MCF 10A (cell line): ENCODE results near the gene LRRC74B. TPM values are rescaled to one million over a fixed set of nuclear protein-coding genes. Genes with fewer than 3 reads are reported as not detected.

Experiments used
- BruUV-seq: library from RNA; stranded (reverse); fragments of 400-500 nt; replicated peaks from 2 replicates; lab custom pipeline; 2021; lab: Mats Ljungman, UMichigan
- CTCF ChIA-PET: fragments of 300-600 bp; sonication (Branson Sonifier 250); formaldehyde crosslinking; extraction: SDS; loops from one replicate; lab custom pipeline; 2021; ENCODE audit warnings: antibody characterized with exemption, inconsistent platforms; lab: Yijun Ruan, JAX
- POLR2A ChIA-PET: fragments of 300-600, 350-650 bp; sonication (Branson Sonifier 250); formaldehyde crosslinking; extraction: SDS; loops from one replicate; lab custom pipeline; 2020; ENCODE audit warnings: antibody characterized with exemption, inconsistent platforms; lab: Yijun Ruan, JAX
- DNase-seq: peaks from one replicate; pipeline ENCODE4 v3.0.0-alpha.2; 2018; ENCODE audit not compliant: unreplicated experiment
- H3K27ac Mint-ChIP-seq: one replicate; pipeline ENCODE4 v1.8.0; 2022; ENCODE audit warnings: mild to moderate bottlenecking, low read depth, mixed read lengths; ENCODE audit not compliant: unreplicated experiment
- H3K27me3 Mint-ChIP-seq: one replicate; pipeline ENCODE4 v1.8.0; 2022; ENCODE audit warnings: mixed read lengths; ENCODE audit not compliant: insufficient read depth, unreplicated experiment
- H3K36me3 Mint-ChIP-seq: one replicate; pipeline ENCODE4 v1.8.0; 2022; ENCODE audit warnings: mild to moderate bottlenecking, moderate library complexity, mixed read lengths; ENCODE audit not compliant: insufficient read depth, unreplicated experiment
- H3K4me1 Mint-ChIP-seq: one replicate; pipeline ENCODE4 v1.8.0; 2022; ENCODE audit warnings: mixed read lengths; ENCODE audit not compliant: insufficient read depth, unreplicated experiment
- H3K4me3 Mint-ChIP-seq: one replicate; pipeline ENCODE4 v1.8.0; 2022; ENCODE audit warnings: mild to moderate bottlenecking, moderate library complexity, mixed read lengths; ENCODE audit not compliant: unreplicated experiment
- H3K9me3 Mint-ChIP-seq: one replicate; pipeline ENCODE4 v1.8.0; 2022; ENCODE audit warnings: mixed read lengths; ENCODE audit not compliant: unreplicated experiment
- intact Hi-C: fragments of 100-400 bp; cut with micrococcal nuclease; formaldehyde crosslinking; loops from 2 replicates; pipeline ENCODE4 v1.14.1; 2022
- total RNA-seq: library from RNA; stranded (reverse); gene quantifications from 2 replicates; pipeline ENCODE4 v1.2.3, GENCODE V29; 2022
- TF ChIP-seq, protein P1 (sequence below): fragments of 200-600 bp; IDR thresholded peaks from one replicate; pipeline ENCODE4 v1.8.0; 2022; ENCODE audit warnings: antibody characterized with exemption, mild to moderate bottlenecking; ENCODE audit not compliant: unreplicated experiment

The LRRC74B gene
- total RNA-seq, 1 experiment from 2014 or later, result not detected

DNA sequence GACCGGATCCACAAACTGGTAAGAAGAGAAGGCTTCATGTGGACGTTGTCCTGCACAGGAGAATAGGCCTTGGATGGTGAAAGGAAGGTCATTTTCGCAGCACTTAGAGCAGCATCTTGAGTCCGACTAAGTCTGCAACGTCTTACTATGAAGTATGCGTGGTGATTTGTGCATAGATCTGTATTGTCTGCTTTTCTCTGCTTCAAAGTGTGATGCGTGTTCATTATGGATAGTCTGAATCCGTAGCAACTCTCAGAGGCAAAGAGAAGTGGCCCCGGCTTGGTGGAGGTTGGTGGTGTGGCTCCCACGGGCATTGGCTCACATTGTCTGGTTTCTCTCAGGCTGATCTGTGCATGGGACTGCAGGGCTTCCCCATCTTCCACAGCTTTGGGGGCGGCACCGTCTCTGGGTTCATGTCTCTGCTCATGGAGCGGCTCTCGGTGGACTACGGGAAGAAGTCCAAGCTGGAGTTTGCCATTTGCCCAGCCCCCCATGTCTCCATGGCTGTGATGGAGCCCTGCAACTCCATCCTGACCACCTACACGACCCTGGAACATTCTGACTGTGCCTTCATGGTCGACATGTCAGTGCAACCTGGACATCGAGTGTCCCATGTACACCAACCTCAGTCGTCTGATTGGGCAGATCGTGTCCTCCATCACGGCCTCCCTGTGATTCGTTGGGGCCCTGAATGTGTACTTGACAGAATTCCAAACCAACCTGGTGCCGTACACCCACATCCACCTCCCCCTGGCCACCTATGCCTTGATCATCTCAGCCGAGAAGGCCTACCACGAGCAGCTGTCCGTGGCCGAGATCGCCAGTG lies 21.5 kb downstream of the LRRC74B start:
- TF ChIP-seq, protein P1, sequence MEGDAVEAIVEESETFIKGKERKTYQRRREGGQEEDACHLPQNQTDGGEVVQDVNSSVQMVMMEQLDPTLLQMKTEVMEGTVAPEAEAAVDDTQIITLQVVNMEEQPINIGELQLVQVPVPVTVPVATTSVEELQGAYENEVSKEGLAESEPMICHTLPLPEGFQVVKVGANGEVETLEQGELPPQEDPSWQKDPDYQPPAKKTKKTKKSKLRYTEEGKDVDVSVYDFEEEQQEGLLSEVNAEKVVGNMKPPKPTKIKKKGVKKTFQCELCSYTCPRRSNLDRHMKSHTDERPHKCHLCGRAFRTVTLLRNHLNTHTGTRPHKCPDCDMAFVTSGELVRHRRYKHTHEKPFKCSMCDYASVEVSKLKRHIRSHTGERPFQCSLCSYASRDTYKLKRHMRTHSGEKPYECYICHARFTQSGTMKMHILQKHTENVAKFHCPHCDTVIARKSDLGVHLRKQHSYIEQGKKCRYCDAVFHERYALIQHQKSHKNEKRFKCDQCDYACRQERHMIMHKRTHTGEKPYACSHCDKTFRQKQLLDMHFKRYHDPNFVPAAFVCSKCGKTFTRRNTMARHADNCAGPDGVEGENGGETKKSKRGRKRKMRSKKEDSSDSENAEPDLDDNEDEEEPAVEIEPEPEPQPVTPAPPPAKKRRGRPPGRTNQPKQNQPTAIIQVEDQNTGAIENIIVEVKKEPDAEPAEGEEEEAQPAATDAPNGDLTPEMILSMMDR, result no peak
- intact Hi-C loops, result no loop called here
- Mint-ChIP-seq H3K9me3 (no peaks in the 10 kb centered on the region), H3K4me1 (no peaks in the 10 kb centered on the region), H3K36me3 (no peaks in the 10 kb centered on the region), H3K27ac (no peak overlapping the region), H3K27me3 (peaks cover 13% of the 10 kb centered on the region), H3K4me3 (no peak overlapping the region)
- POLR2A ChIA-PET, result no interaction called here
- DNase-seq, result no peak
- BruUV-seq, result no TSS peak
- CTCF ChIA-PET, result no interaction called here

DNA sequence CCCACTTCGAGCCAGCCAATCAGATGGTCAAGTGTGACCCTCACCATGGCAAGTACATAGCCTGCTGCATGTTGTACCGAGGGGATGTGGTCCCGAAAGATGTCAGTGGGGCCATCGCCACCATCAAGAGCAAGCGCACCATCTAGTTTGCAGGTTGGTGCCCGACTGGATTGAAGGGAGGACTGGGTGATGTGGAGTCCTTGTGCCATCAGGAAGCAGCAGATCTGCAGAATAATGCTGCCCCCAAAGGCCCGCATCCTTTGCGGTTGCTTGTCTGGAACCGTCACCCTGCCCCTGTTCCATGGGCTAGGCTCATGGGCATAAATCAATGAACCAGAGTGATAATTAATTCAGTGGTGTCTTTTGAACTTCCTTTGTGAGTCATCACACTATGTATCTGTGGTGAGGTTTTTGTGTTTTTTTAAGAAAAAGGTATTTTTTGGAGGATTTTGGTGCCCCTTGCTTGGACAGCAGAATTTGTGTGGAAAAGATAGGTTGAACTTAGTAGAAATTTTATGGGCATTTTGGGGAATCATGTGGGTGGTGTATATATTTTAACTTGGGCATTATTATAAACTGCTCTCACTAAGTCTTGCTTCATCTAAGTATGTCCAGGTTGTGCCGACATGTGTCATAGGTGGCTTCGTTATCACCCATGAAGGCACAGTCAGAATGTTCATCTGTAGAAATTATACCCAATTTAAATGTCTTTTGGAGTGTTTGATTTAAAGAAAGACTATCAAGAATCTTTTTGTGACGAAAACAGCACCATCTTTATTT lies 22.3 kb downstream of the LRRC74B start:
- peaks cover 2% of the 10 kb centered on the region for H3K4me1 Mint-ChIP-seq
- H3K9me3 Mint-ChIP-seq, result no peaks in the 10 kb centered on the region
- intact Hi-C loops, result no loop called here
- DNase-seq, result no peak
- H3K4me3 Mint-ChIP-seq, result no peak overlapping the region
- H3K36me3 Mint-ChIP-seq, result no peaks in the 10 kb centered on the region
- TF ChIP-seq, protein P1, result no peak
- ChIA-PET POLR2A (interaction anchor here (0.6 kb wide), 1 partner anchor 33 kb away, joined by 3 read pairs; no protein-coding TSS in a partner anchor), CTCF (no interaction called here)
- peaks cover 13% of the 10 kb centered on the region for H3K27me3 Mint-ChIP-seq
- H3K27ac Mint-ChIP-seq, result no peak overlapping the region
- BruUV-seq, result no TSS peak

- Mint-ChIP-seq H3K4me1 (peaks cover 7% of the 10 kb centered on the region), H3K27ac (no peak overlapping the region), H3K9me3 (no peaks in the 10 kb centered on the region), H3K27me3 (peaks cover 13% of the 10 kb centered on the region), H3K36me3 (no peaks in the 10 kb centered on the region), H3K4me3 (no peak overlapping the region)
- ChIA-PET POLR2A (interaction anchor here (0.6 kb wide), 2 partner anchors 34 to 56 kb away, joined by 3 read pairs; no protein-coding TSS in a partner anchor), CTCF (interaction anchor here (0.6 kb wide), 1 partner anchor 1641 kb away, joined by 3 read pairs; no protein-coding TSS in a partner anchor)
- TF ChIP-seq, protein P1, result no peak
- intact Hi-C loops, result no loop called here
- no peak for DNase-seq
- no TSS peak for BruUV-seq
Observed at GRCh38 chr22:21068681-21069276, 23.0 kb downstream of the LRRC74B start.
